Stimulated activated naive CD8-positive, alpha-beta T cell treated with anti-CD3 and anti-CD28 coated beads, Interleukin-15, amount 100 ng/mL, for 72 hours (primary cell): Measurements from ENCODE around the gene NR2C2.

Experiments used
- ATAC-seq: fragments of 150-1000 bp; cut with Tn5 transposase; 2 replicates; pipeline ENCODE4 v1.10.0; 2021; ENCODE audit warnings: mild to moderate bottlenecking, moderate library complexity
- DNase-seq, 2 donors: peaks; one replicate each; pipeline ENCODE4 v3.0.0; 2021 to 2022
- H3K27ac Mint-ChIP-seq, 2 donors: one replicate each; pipeline ENCODE4 v1.8.0; 2022; ENCODE audit warnings: mild to moderate bottlenecking in 2 of 2, mixed read lengths in 2 of 2, moderate library complexity in 2 of 2
- H3K27me3 Mint-ChIP-seq: one replicate; pipeline ENCODE4 v1.8.0; 2022; ENCODE audit warnings: mixed read lengths
- H3K4me1 Mint-ChIP-seq: one replicate; pipeline ENCODE4 v1.8.0; 2022; ENCODE audit warnings: mild to moderate bottlenecking, mixed read lengths
- H3K4me3 Mint-ChIP-seq, 2 donors: one replicate each; pipeline ENCODE4 v1.8.0; 2022; ENCODE audit warnings: mild to moderate bottlenecking in 2 of 2, mixed read lengths in 2 of 2, moderate library complexity in 1 of 2
- H3K9me3 Mint-ChIP-seq, 2 donors: one replicate each; pipeline ENCODE4 v1.8.0; 2022; ENCODE audit warnings: mixed read lengths in 2 of 2

Gene NR2C2

GRCh38 chr3:14913926-14914778 lies 33.2 kb upstream of the NR2C2 start:
- no peak for DNase-seq
- no peak for ATAC-seq
- no peak overlapping the region for H3K4me3 Mint-ChIP-seq
- no peak overlapping the region for H3K27ac Mint-ChIP-seq
- no peaks in the 10 kb centered on the region for H3K4me1 Mint-ChIP-seq
- H3K9me3 Mint-ChIP-seq: no peaks in the 10 kb centered on the region
- H3K27me3 Mint-ChIP-seq: no peaks in the 10 kb centered on the region

GRCh38 chr3:14914779-14915117 lies 32.6 kb upstream of the NR2C2 start:
- Mint-ChIP-seq H3K4me1 (no peaks in the 10 kb centered on the region), H3K27me3 (no peaks in the 10 kb centered on the region), H3K9me3 (no peaks in the 10 kb centered on the region), H3K4me3 (no peak overlapping the region), H3K27ac (no peak overlapping the region)
- ATAC-seq (no peak), DNase-seq (no peak)

GRCh38 chr3:14915636-14916222 lies 31.7 kb upstream of the NR2C2 start:
- Mint-ChIP-seq H3K4me3 (no peak overlapping the region), H3K27me3 (no peaks in the 10 kb centered on the region), H3K9me3 (no peaks in the 10 kb centered on the region), H3K4me1 (no peaks in the 10 kb centered on the region), H3K27ac (no peak overlapping the region)
- ATAC-seq (peak; percentile 59), DNase-seq (peak in 1 of 2 donors; percentile 18)

GRCh38 chr3:14918356-14918860 lies 29.0 kb upstream of the NR2C2 start:
- H3K4me3 Mint-ChIP-seq: no peak overlapping the region
- H3K9me3 Mint-ChIP-seq: no peaks in the 10 kb centered on the region
- ATAC-seq: no peak
- H3K4me1 Mint-ChIP-seq: peaks cover 6% of the 10 kb centered on the region
- no peaks in the 10 kb centered on the region for H3K27me3 Mint-ChIP-seq
- DNase-seq: no peak
- no peak overlapping the region for H3K27ac Mint-ChIP-seq

GRCh38 chr3:14920536-14920935 lies 26.8 kb upstream of the NR2C2 start:
- H3K4me1 Mint-ChIP-seq: peaks cover 6% of the 10 kb centered on the region
- no peak for DNase-seq
- H3K27ac Mint-ChIP-seq: no peak overlapping the region
- ATAC-seq: no peak
- H3K27me3 Mint-ChIP-seq: no peaks in the 10 kb centered on the region
- no peak overlapping the region for H3K4me3 Mint-ChIP-seq
- H3K9me3 Mint-ChIP-seq: no peaks in the 10 kb centered on the region

GRCh38 chr3:14921034-14921616 lies 26.3 kb upstream of the NR2C2 start:
- H3K27me3 Mint-ChIP-seq: no peaks in the 10 kb centered on the region
- ATAC-seq: peak; percentile 90

GRCh38 chr3:14921811-14922705 lies 25.3 kb upstream of the NR2C2 start:
- DNase-seq (no peak), ATAC-seq (no peak)
- Mint-ChIP-seq H3K27me3 (no peaks in the 10 kb centered on the region), H3K4me1 (peaks cover 6% of the 10 kb centered on the region), H3K27ac (no peak overlapping the region), H3K4me3 (no peak overlapping the region), H3K9me3 (no peaks in the 10 kb centered on the region)

More at GRCh38 chr3:14921034-14921616, 26.3 kb upstream of the NR2C2 start:
- peak; percentile 77 to 80 for DNase-seq
- Mint-ChIP-seq H3K4me3 (no peak overlapping the region), H3K9me3 (no peaks in the 10 kb centered on the region), H3K27ac (no peak overlapping the region), H3K4me1 (peaks cover 6% of the 10 kb centered on the region)

GRCh38 chr3:14922863-14923262 lies 24.5 kb upstream of the NR2C2 start:
- ATAC-seq: no peak
- H3K27ac Mint-ChIP-seq: no peak overlapping the region

GRCh38 chr3:14923476-14923875 lies 23.9 kb upstream of the NR2C2 start:
- DNase-seq: no peak
- no peak for ATAC-seq
- Mint-ChIP-seq H3K27me3 (no peaks in the 10 kb centered on the region), H3K27ac (no peak overlapping the region), H3K4me3 (no peak overlapping the region), H3K9me3 (no peaks in the 10 kb centered on the region), H3K4me1 (peaks cover 6% of the 10 kb centered on the region)

More at GRCh38 chr3:14922863-14923262, 24.5 kb upstream of the NR2C2 start:
- H3K27me3 Mint-ChIP-seq: no peaks in the 10 kb centered on the region
- DNase-seq: no peak
- H3K4me1 Mint-ChIP-seq: peaks cover 6% of the 10 kb centered on the region
- no peak overlapping the region for H3K4me3 Mint-ChIP-seq
- H3K9me3 Mint-ChIP-seq: no peaks in the 10 kb centered on the region

GRCh38 chr3:14925729-14926591 lies 21.4 kb upstream of the NR2C2 start:
- no peaks in the 10 kb centered on the region for H3K27me3 Mint-ChIP-seq
- DNase-seq: peak in 1 of 2 donors; percentile 11
- H3K27ac Mint-ChIP-seq: no peak overlapping the region
- no peak for ATAC-seq
- no peaks in the 10 kb centered on the region for H3K9me3 Mint-ChIP-seq
- H3K4me3 Mint-ChIP-seq: no peak overlapping the region
- peaks cover 6% of the 10 kb centered on the region for H3K4me1 Mint-ChIP-seq

- no peak for DNase-seq
- no peaks in the 10 kb centered on the region for H3K9me3 Mint-ChIP-seq
- H3K27ac Mint-ChIP-seq: no peak overlapping the region
- H3K4me1 Mint-ChIP-seq: no peaks in the 10 kb centered on the region
- ATAC-seq: no peak
- H3K27me3 Mint-ChIP-seq: no peaks in the 10 kb centered on the region
- H3K4me3 Mint-ChIP-seq: no peak overlapping the region
These were observed 20.8 kb upstream of the NR2C2 start for GRCh38 chr3:14926592-14926991.

- Mint-ChIP-seq H3K9me3 (no peaks in the 10 kb centered on the region), H3K27me3 (no peaks in the 10 kb centered on the region), H3K4me3 (no peak overlapping the region), H3K27ac (no peak overlapping the region), H3K4me1 (no peaks in the 10 kb centered on the region)
- no peak for DNase-seq
- no peak for ATAC-seq
These were observed 20.1 kb upstream of the NR2C2 start for GRCh38 chr3:14927308-14927707.

- H3K27me3 Mint-ChIP-seq: no peaks in the 10 kb centered on the region
- no peak overlapping the region for H3K4me3 Mint-ChIP-seq
- no peak for DNase-seq
- ATAC-seq: no peak
- no peaks in the 10 kb centered on the region for H3K9me3 Mint-ChIP-seq
- no peaks in the 10 kb centered on the region for H3K4me1 Mint-ChIP-seq
- no peak overlapping the region for H3K27ac Mint-ChIP-seq
These were observed 17.9 kb upstream of the NR2C2 start for GRCh38 chr3:14929310-14930074.

- Mint-ChIP-seq H3K4me1 (no peaks in the 10 kb centered on the region), H3K27me3 (no peaks in the 10 kb centered on the region), H3K9me3 (no peaks in the 10 kb centered on the region), H3K4me3 (no peak overlapping the region), H3K27ac (no peak overlapping the region)
- ATAC-seq (no peak), DNase-seq (no peak)
These were observed 13.5 kb upstream of the NR2C2 start for GRCh38 chr3:14933820-14934425.
